DMS79 treated with DMSO at 0.1 percent for 48 hours (cell line): ENCODE data around the gene BRPF1.

Source experiments
- DNase-seq: peaks from one replicate; lab custom pipeline; 2025; lab: John Stamatoyannopoulos, UW

BRPF1 gene

GRCh38 chr3:9786825-9787669 lies 55.5 kb downstream of the BRPF1 start:
- no peak for DNase-seq

GRCh38 chr3:9787714-9788113 lies 56.2 kb downstream of the BRPF1 start:
- DNase-seq = no peak

GRCh38 chr3:9791127-9791526 lies 59.6 kb downstream of the BRPF1 start:
- DNase-seq = no peak

GRCh38 chr3:9791790-9792404 lies 60.4 kb downstream of the BRPF1 start:
- DNase-seq = no peak

- peak; percentile 81 for DNase-seq
These were observed 61.0 kb downstream of the BRPF1 start, which contains the start of the genes ARPC4 and TADA3 for GRCh38 chr3:9792405-9793160. TSS of gene ARPC4 (plus strand) at chr3:9793082. CDS start at chr3:9793122, 40 bp downstream. TSS of gene TADA3 (minus strand) at chr3:9792473. CDS start at chr3:9791466, 1,007 bp downstream.

- DNase-seq = no peak
These were observed 61.7 kb downstream of the BRPF1 start for GRCh38 chr3:9793161-9793781.

GRCh38 chr3:9794400-9794799 lies 62.9 kb downstream of the BRPF1 start:
- DNase-seq = no peak

GRCh38 chr3:9795207-9795606 lies 63.7 kb downstream of the BRPF1 start:
- DNase-seq = no peak

- DNase-seq = no peak
These were observed 65.8 kb downstream of the BRPF1 start for GRCh38 chr3:9797196-9797945.
